Measurements from ENCODE around the gene MRPL22.

DNA sequence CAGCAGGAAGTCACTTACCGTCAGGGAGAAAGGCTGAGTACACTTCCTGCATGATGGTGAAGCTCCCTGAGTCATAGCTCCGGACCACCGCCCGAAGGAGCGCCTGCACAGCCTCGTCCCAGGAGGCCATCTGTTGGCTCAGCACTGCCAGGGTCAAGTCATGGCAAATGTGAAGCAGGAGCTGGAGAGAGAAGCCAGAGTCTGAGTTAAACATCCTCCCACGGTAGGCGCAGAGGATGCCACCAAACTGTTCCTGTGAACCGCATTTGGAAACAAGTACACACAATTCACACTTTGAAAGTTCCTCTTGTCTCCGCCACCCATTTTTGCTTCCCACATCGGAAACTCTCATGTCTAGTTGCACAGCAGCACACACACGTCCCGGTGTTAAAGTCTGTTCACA is 48.5 kb upstream of the MRPL22 start:
- TF ChIP-seq POLR2A (IDR thresholded peaks at IDR 0.05; ENCODE audit: borderline replicate concordance, extremely low read depth, insufficient read depth, insufficient read length) (no peak), POLR2AphosphoS5 (IDR thresholded peaks at IDR 0.05; ENCODE audit: low read depth, low read length) (no peak)
